Measurements from ENCODE around the gene ATP8A2. TPM values are rescaled to one million over a fixed set of nuclear protein-coding genes. Genes with fewer than 3 reads are reported as not detected.

ATP8A2 gene
- total RNA-seq, 4 donors from 2014 or later = 0.13 to 0.24 (median 0.20) TPM

GRCh38 chr13:25417535-25417934 lies 45.8 kb downstream of the ATP8A2 start:
- H3K4me3 ChIP-seq = no peak overlapping the region
- H3K4me1 ChIP-seq = no peaks in the 10 kb centered on the region
- H3K9me3 ChIP-seq = no peaks in the 10 kb centered on the region
- TF ChIP-seq CTCF (IDR thresholded peaks at IDR 0.05) = no peak
- TF ChIP-seq EP300 (IDR thresholded peaks at IDR 0.05) = no peak
- no peak for TF ChIP-seq POLR2AphosphoS5 (IDR thresholded peaks at IDR 0.05)
- TF ChIP-seq POLR2A (IDR thresholded peaks at IDR 0.05) = no peak
- 65% methylated on average over 2 of the region's 2 CpGs for WGBS
- peaks cover 22% of the 10 kb centered on the region for H3K27me3 ChIP-seq
- H3K27ac ChIP-seq = no peak overlapping the region
- no peak for DNase-seq (ENCODE audit: low spot score in 2 of 2)
- no peaks in the 10 kb centered on the region for H3K36me3 ChIP-seq

GRCh38 chr13:25420161-25420560 lies 48.4 kb downstream of the ATP8A2 start:
- Histone ChIP-seq H3K27me3 (peaks cover 22% of the 10 kb centered on the region), H3K9me3 (no peaks in the 10 kb centered on the region), H3K4me3 (no peak overlapping the region), H3K36me3 (no peaks in the 10 kb centered on the region), H3K4me1 (no peaks in the 10 kb centered on the region), H3K27ac (no peak overlapping the region)
- TF ChIP-seq POLR2AphosphoS5 (IDR thresholded peaks at IDR 0.05) (no peak), CTCF (IDR thresholded peaks at IDR 0.05) (no peak), EP300 (IDR thresholded peaks at IDR 0.05) (no peak), POLR2A (IDR thresholded peaks at IDR 0.05) (no peak)
- no peak for DNase-seq (ENCODE audit: low spot score in 2 of 2)
- 72% methylated on average over 2 of the region's 2 CpGs for WGBS

GRCh38 chr13:25421612-25422011 lies 49.8 kb downstream of the ATP8A2 start:
- WGBS = 72% methylated on average over 6 of the region's 6 CpGs
- no peak overlapping the region for H3K27ac ChIP-seq
- H3K9me3 ChIP-seq = no peaks in the 10 kb centered on the region
- H3K27me3 ChIP-seq = peaks cover 16% of the 10 kb centered on the region
- H3K36me3 ChIP-seq = no peaks in the 10 kb centered on the region
- no peak for DNase-seq (ENCODE audit: low spot score in 2 of 2)
- no peaks in the 10 kb centered on the region for H3K4me1 ChIP-seq
- TF ChIP-seq POLR2A (IDR thresholded peaks at IDR 0.05) (no peak), EP300 (IDR thresholded peaks at IDR 0.05) (no peak), CTCF (IDR thresholded peaks at IDR 0.05) (no peak), POLR2AphosphoS5 (IDR thresholded peaks at IDR 0.05) (no peak)
- no peak overlapping the region for H3K4me3 ChIP-seq

GRCh38 chr13:25422153-25422552 lies 50.4 kb downstream of the ATP8A2 start:
- 69% methylated on average over 2 of the region's 2 CpGs for WGBS
- no peaks in the 10 kb centered on the region for H3K9me3 ChIP-seq
- no peaks in the 10 kb centered on the region for H3K36me3 ChIP-seq
- H3K4me1 ChIP-seq = no peaks in the 10 kb centered on the region
- H3K4me3 ChIP-seq = no peak overlapping the region
- no peak for TF ChIP-seq CTCF (IDR thresholded peaks at IDR 0.05)
- no peak for TF ChIP-seq POLR2A (IDR thresholded peaks at IDR 0.05)
- TF ChIP-seq EP300 (IDR thresholded peaks at IDR 0.05) = no peak
- TF ChIP-seq POLR2AphosphoS5 (IDR thresholded peaks at IDR 0.05) = no peak
- no peak for DNase-seq (ENCODE audit: low spot score in 2 of 2)
- H3K27me3 ChIP-seq = peaks cover 15% of the 10 kb centered on the region
- no peak overlapping the region for H3K27ac ChIP-seq

GRCh38 chr13:25423831-25424230 lies 52.1 kb downstream of the ATP8A2 start:
- Histone ChIP-seq H3K4me1 (no peaks in the 10 kb centered on the region), H3K27me3 (peaks cover 10% of the 10 kb centered on the region), H3K36me3 (no peaks in the 10 kb centered on the region), H3K9me3 (no peaks in the 10 kb centered on the region), H3K4me3 (no peak overlapping the region), H3K27ac (no peak overlapping the region)
- DNase-seq (ENCODE audit: low spot score in 2 of 2) = no peak
- TF ChIP-seq POLR2A (IDR thresholded peaks at IDR 0.05) (no peak), POLR2AphosphoS5 (IDR thresholded peaks at IDR 0.05) (no peak)
- WGBS = 88% methylated on average over 4 of the region's 4 CpGs

- Histone ChIP-seq H3K27ac (no peak overlapping the region), H3K4me3 (no peak overlapping the region), H3K4me1 (no peaks in the 10 kb centered on the region), H3K27me3 (no peaks in the 10 kb centered on the region), H3K36me3 (no peaks in the 10 kb centered on the region), H3K9me3 (no peaks in the 10 kb centered on the region)
- no peak for TF ChIP-seq EP300 (IDR thresholded peaks at IDR 0.05)
- no peak for TF ChIP-seq POLR2A (IDR thresholded peaks at IDR 0.05)
- no peak for TF ChIP-seq CTCF (IDR thresholded peaks at IDR 0.05)
- TF ChIP-seq POLR2AphosphoS5 (IDR thresholded peaks at IDR 0.05) = no peak
- 78% methylated on average over 6 of the region's 6 CpGs for WGBS
- DNase-seq (ENCODE audit: low spot score in 2 of 2) = no peak
Observed at GRCh38 chr13:25429466-25429865, 57.7 kb downstream of the ATP8A2 start.
